OCI-LY1 (cell line): ENCODE measurements around the gene NRROS.

Experiments
- H2AFZ ChIP-seq: fragments of 200-600 bp; sonication (generic), shearing (Covaris generic); 2 replicates; pipeline ENCODE4 v1.6.0; 2014; ENCODE audit warnings: antibody characterized with exemption, mild to moderate bottlenecking, low read length
- H3F3A ChIP-seq: fragments of 200-600 bp; sonication (generic), shearing (Covaris generic); 2 replicates; pipeline ENCODE4 v1.6.0; 2014; ENCODE audit warnings: mild to moderate bottlenecking, antibody characterized with exemption, low read length, moderate library complexity; ENCODE audit not compliant: insufficient read depth
- H3K27ac ChIP-seq: fragments of 200-600 bp; sonication (generic); 2 replicates; pipeline ENCODE4 v1.5.1; 2014; ENCODE audit warnings: low read length, mixed run types, mild to moderate bottlenecking, low read depth; ENCODE audit not compliant: poor library complexity, severe bottlenecking
- H3K27me3 ChIP-seq: fragments of 200-600 bp; sonication (generic); 2 replicates; pipeline ENCODE4 v1.6.0; 2014; ENCODE audit warnings: antibody characterized with exemption, mild to moderate bottlenecking, low read length, moderate library complexity; ENCODE audit not compliant: insufficient read depth
- H3K36me3 ChIP-seq: fragments of 200-600 bp; sonication (generic); 2 replicates; pipeline ENCODE4 v1.6.1; 2014; ENCODE audit warnings: mild to moderate bottlenecking, antibody characterized with exemption, low read length, moderate library complexity, mixed read lengths; ENCODE audit not compliant: insufficient read depth
- H3K4me1 ChIP-seq: fragments of 200-600 bp; sonication (generic); 2 replicates; pipeline ENCODE4 v1.5.1; 2014; ENCODE audit warnings: mild to moderate bottlenecking, low read length, moderate library complexity; ENCODE audit not compliant: insufficient read depth, severe bottlenecking
- H3K4me2 ChIP-seq: fragments of 200-600 bp; sonication (generic), shearing (Covaris generic); 2 replicates; pipeline ENCODE4 v1.6.1; 2014; ENCODE audit warnings: low read length
- H3K4me3 ChIP-seq: fragments of 200-600 bp; sonication (generic); 2 replicates; pipeline ENCODE4 v1.5.1; 2014; ENCODE audit warnings: low read length, low read depth, mild to moderate bottlenecking, mixed read lengths; ENCODE audit not compliant: poor library complexity, severe bottlenecking
- H3K79me2 ChIP-seq: fragments of 200-600 bp; shearing (Covaris generic); 2 replicates; pipeline ENCODE4 v1.6.1; 2016; ENCODE audit warnings: mixed run types, low read length, mixed read lengths; ENCODE audit not compliant: insufficient read depth
- H3K9ac ChIP-seq: fragments of 200-600 bp; sonication (generic), shearing (Covaris generic); 2 replicates; pipeline ENCODE4 v1.6.1; 2014; ENCODE audit warnings: mild to moderate bottlenecking, low read length, mixed read lengths
- H3K9me2 ChIP-seq: fragments of 200-600 bp; sonication (generic), shearing (Covaris generic); 2 replicates; pipeline ENCODE4 v1.6.1; 2014; ENCODE audit warnings: low read depth, mild to moderate bottlenecking, low read length, mixed read lengths
- H3K9me3 ChIP-seq: fragments of 200-600 bp; shearing (Covaris generic); 2 replicates; pipeline ENCODE4 v1.6.1; 2014; ENCODE audit warnings: low read length, mixed read lengths
- H4K20me1 ChIP-seq: fragments of 200-600 bp; sonication (generic), shearing (Covaris generic); 2 replicates; pipeline ENCODE4 v1.6.0; 2016; ENCODE audit warnings: mild to moderate bottlenecking, low read length; ENCODE audit not compliant: insufficient read depth
- CTCF ChIP-seq: fragments of 200-600 bp; sonication (generic), shearing (Covaris generic); IDR thresholded peaks from 2 replicates; pipeline ENCODE4 v1.5.1; 2017; ENCODE audit warnings: mild to moderate bottlenecking, antibody characterized with exemption, low read length, moderate library complexity, mixed read lengths
- EZH2 ChIP-seq: fragments of 200-600 bp; sonication (generic), shearing (Covaris generic); IDR thresholded peaks from 2 replicates; pipeline ENCODE4 v1.8.0; 2017; ENCODE audit warnings: borderline replicate concordance, mixed run types, mild to moderate bottlenecking, antibody characterized with exemption, low read length, moderate library complexity, mixed read lengths

Gene NRROS

DNA sequence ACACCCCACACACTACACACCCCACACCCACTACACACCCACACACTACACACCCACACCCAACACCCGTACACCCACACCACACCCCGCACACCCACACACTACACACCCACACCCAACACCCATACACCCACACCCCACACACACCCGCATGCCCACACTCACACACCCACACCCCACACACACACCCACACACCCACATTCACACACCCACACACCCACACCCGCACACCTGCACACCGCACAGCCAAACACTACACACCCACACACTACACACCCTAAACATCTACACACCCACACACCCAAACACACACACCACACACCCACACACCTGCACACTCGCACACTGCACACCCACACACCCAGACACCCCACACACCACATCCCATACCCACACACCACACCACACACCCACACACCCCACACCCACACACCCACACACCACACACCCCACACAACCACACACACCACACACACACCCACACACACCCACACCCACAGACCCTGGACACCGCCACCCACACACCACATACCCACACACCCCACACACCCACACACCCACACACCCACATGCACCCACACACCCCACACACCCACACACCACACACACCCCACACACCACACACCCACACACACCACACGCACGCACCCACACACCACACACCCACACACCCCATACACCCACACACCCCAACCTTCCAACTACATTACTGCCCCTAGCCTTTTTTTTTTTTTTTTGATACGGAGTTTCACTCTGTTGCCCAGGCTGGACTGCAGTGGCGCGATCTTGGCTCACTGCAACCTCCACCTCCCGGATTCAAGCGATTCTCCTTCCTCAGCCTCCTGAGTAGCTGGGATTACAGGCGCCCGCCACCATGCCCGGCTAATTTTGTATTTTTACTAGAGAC, 55.7 kb downstream of the NRROS start:
- no peaks in the 10 kb centered on the region for H3K9me2 ChIP-seq
- no peak for TF ChIP-seq EZH2
- no peak for TF ChIP-seq CTCF
- H3K27ac ChIP-seq = no peak overlapping the region
- no peaks in the 10 kb centered on the region for H3K4me1 ChIP-seq
- no peak overlapping the region for H3K4me2 ChIP-seq
- H3K9me3 ChIP-seq = no peaks in the 10 kb centered on the region
- no peak overlapping the region for H3K9ac ChIP-seq
- H3K36me3 ChIP-seq = no peaks in the 10 kb centered on the region
- no peaks in the 10 kb centered on the region for H3K27me3 ChIP-seq
- no peak overlapping the region for H2AFZ ChIP-seq
- no peaks in the 10 kb centered on the region for H3K79me2 ChIP-seq
- no peaks in the 10 kb centered on the region for H3F3A ChIP-seq
- no peaks in the 10 kb centered on the region for H4K20me1 ChIP-seq
- H3K4me3 ChIP-seq = no peak overlapping the region

DNA sequence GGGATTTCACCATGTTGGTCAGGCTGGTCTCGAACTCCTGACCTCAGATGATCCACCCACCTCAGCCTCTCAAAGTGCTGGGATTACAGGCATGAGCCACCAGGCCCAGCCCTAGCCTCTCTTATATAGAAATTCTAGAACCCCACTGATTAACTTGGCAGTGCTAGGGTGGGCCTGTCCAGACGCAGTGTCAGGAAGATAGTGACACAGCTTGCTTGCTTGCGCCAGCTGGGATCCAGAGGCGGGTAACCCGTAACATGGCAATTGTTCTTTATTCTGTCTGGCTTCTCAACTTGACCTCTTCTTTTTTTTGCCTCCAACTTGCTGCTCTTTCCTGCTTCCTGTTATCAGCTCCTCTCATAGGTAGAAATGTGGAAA, 56.3 kb downstream of the NRROS start:
- Histone ChIP-seq H3K9me3 (no peaks in the 10 kb centered on the region), H3K9ac (no peak overlapping the region), H3K36me3 (no peaks in the 10 kb centered on the region), H3K9me2 (no peaks in the 10 kb centered on the region), H3K27me3 (no peaks in the 10 kb centered on the region), H4K20me1 (no peaks in the 10 kb centered on the region), H3K4me2 (no peak overlapping the region), H3K4me1 (no peaks in the 10 kb centered on the region), H2AFZ (no peak overlapping the region), H3K4me3 (no peak overlapping the region), H3K27ac (no peak overlapping the region), H3K79me2 (no peaks in the 10 kb centered on the region), H3F3A (no peaks in the 10 kb centered on the region)
- TF ChIP-seq CTCF (no peak), EZH2 (no peak)

GRCh38 chr3:196697270-196697669, 57.8 kb downstream of the NRROS start:
- no peak overlapping the region for H3K4me3 ChIP-seq
- H3K4me1 ChIP-seq = no peaks in the 10 kb centered on the region
- no peaks in the 10 kb centered on the region for H3K9me3 ChIP-seq
- no peak for TF ChIP-seq EZH2
- no peak for TF ChIP-seq CTCF
- no peaks in the 10 kb centered on the region for H4K20me1 ChIP-seq
- H2AFZ ChIP-seq = no peak overlapping the region
- H3K4me2 ChIP-seq = no peak overlapping the region
- H3K27me3 ChIP-seq = no peaks in the 10 kb centered on the region
- H3F3A ChIP-seq = no peaks in the 10 kb centered on the region
- H3K9ac ChIP-seq = no peak overlapping the region
- no peaks in the 10 kb centered on the region for H3K36me3 ChIP-seq
- no peak overlapping the region for H3K27ac ChIP-seq
- no peaks in the 10 kb centered on the region for H3K79me2 ChIP-seq
- no peaks in the 10 kb centered on the region for H3K9me2 ChIP-seq
